ENCODE data around the gene TMEM134.

The TMEM134 gene

GRCh38 chr11:67456068-67456705 lies 12.9 kb downstream of the TMEM134 start:
- no peak for DNase-seq

GRCh38 chr11:67455054-67455453 lies 14.0 kb downstream of the TMEM134 start, which contains the start of gene CABP4:
Gene CABP4, plus strand, starts transcription at chr11:67455354. Its CDS starts 70 bp downstream, at chr11:67455424.
- DNase-seq, result no peak

- DNase-seq, result no peak
These were observed 15.0 kb downstream of the TMEM134 start for GRCh38 chr11:67453816-67454732.

GRCh38 chr11:67452141-67452952 lies 16.7 kb downstream of the TMEM134 start, which contains the start of gene GPR152:
Gene GPR152, minus strand, starts transcription at chr11:67452729. Its CDS starts 5 bp downstream, at chr11:67452724.
- DNase-seq, result peak in 1 of 2 experiments; percentile 68

GRCh38 chr11:67451658-67451976 lies 17.4 kb downstream of the TMEM134 start:
- no peak for DNase-seq

GRCh38 chr11:67450796-67451657 lies 18.0 kb downstream of the TMEM134 start:
- no peak for DNase-seq

- no peak for DNase-seq
These were observed 19.8 kb downstream of the TMEM134 start for GRCh38 chr11:67449116-67449844.

- no peak for DNase-seq
These were observed 20.8 kb downstream of the TMEM134 start for GRCh38 chr11:67448220-67448609.

GRCh38 chr11:67445515-67445914 lies 23.5 kb downstream of the TMEM134 start:
- DNase-seq, result no peak

GRCh38 chr11:67442504-67443404 lies 26.3 kb downstream of the TMEM134 start:
- no peak for DNase-seq

- DNase-seq, result no peak
These were observed 27.2 kb downstream of the TMEM134 start for GRCh38 chr11:67441731-67442351.

- no peak for DNase-seq
These were observed 27.9 kb downstream of the TMEM134 start for GRCh38 chr11:67441098-67441563.

GRCh38 chr11:67440229-67441097 lies 28.6 kb downstream of the TMEM134 start:
- DNase-seq, result no peak

- no peak for DNase-seq
These were observed 29.5 kb downstream of the TMEM134 start for GRCh38 chr11:67439321-67440228.

- no peak for DNase-seq
These were observed 30.7 kb downstream of the TMEM134 start for GRCh38 chr11:67438158-67438902.

GRCh38 chr11:67437809-67438157 lies 31.3 kb downstream of the TMEM134 start:
- DNase-seq, result no peak

Measured in NCI-H446 (cell line).